ENCODE measurements around the gene CTAG2.

CTAG2 gene

DNA sequence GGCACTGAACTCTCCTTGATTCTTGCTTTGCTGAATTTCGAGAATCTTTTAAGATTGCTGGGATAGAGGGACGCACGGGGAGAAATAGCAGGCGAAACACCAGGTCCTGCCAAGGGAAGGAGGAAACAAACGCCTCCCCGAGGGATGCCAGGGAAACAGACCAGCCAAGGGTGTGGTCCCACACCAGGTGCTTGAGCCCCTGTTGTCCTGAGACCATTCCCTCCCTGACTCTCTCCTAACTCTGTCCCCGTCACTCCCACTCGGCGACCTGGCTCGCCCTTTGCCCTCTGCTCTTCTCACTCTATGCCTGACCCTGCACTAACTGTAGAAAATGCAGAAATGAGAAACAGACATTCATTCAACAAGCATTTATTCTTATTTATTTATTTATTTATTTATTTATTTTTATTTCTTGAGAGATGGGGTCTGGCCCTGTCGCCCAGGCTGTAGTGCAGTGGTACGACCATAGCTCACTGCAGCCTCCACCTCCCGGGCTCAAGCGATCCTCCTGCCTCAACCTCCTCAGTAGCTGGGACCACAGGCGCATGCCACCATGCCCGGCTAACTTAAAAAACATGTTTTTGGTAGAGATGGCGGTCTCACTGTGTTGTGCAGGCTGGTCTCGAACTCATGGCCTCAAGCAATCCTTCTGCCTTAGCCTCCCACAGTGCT is 50.5 kb downstream of the CTAG2 start:
- Histone ChIP-seq H3K27me3 (peaks cover 77 to 100% (median 96%) of the 10 kb centered on the region in 11 experiments), H3K9me3 (replicated peaks in 1 of 11) (peaks cover 0 to 24% (median 1%) of the 10 kb centered on the region in 11 experiments; a peak in 8 of 22 replicates), H3K27ac (peak overlapping the region in 6 of 11 experiments; percentile 48 to 67 (median 55); a peak in 10 of 22 replicates), H3K4me3 (no peak overlapping the region), H3K9ac (no peak overlapping the region; a peak in 1 of 22 replicates), H3K4me1 (peaks cover 9 to 47% (median 25%) of the 10 kb centered on the region in 10 experiments; a peak in 18 of 20 replicates), H4K20me1 (peaks cover 0 to 4% (median 0%) of the 10 kb centered on the region in 11 experiments; a peak in 3 of 22 replicates), H3K36me3 (no peaks in the 10 kb centered on the region), H3K4me2 (peak overlapping the region in 8 of 11 experiments; percentile 20 to 74 (median 56); a peak in 13 of 22 replicates)
- no peak for TF ChIP-seq Cebpa-rat (IDR thresholded peaks at IDR 0.05)

DNA sequence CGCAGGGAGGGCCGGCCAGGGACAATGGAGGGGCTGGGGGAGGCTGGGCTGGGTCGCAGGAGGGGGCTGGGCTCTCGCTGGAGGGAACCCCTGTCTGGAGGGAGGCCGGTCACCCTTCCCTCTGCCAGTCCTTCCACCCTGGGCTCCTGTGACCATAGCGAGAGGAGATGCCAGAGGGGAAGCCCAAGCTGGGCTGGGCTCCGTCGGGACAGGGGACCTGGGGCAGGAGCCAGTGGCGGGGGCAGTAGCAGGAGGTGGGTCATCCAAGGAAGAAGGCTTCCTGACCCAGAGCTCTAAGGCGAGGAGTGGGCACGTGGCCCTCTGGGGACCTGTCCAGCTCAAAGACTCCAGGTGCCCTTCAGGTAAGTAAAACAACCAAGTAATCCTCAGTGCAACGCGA is 51.2 kb downstream of the CTAG2 start:
- Histone ChIP-seq H3K4me2 (no peak overlapping the region), H3K27ac (no peak overlapping the region), H3K9ac (no peak overlapping the region), H3K36me3 (no peaks in the 10 kb centered on the region), H3K27me3 (peaks cover 73 to 100% (median 97%) of the 10 kb centered on the region in 11 experiments), H3K4me3 (no peak overlapping the region), H4K20me1 (peaks cover 0 to 4% (median 0%) of the 10 kb centered on the region in 11 experiments; a peak in 3 of 22 replicates), H3K4me1 (peaks cover 9 to 47% (median 25%) of the 10 kb centered on the region in 10 experiments; a peak in 18 of 20 replicates), H3K9me3 (replicated peaks in 1 of 11) (peaks cover 5 to 27% (median 8%) of the 10 kb centered on the region in 11 experiments; a peak in 20 of 22 replicates)
- TF ChIP-seq Cebpa-rat (IDR thresholded peaks at IDR 0.05) = no peak

Data from BLaER1 treated with 17β-estradiol and CSF1 and Interleukin-3, amounts not matched to agents 10 nM and 100 nM (cell line).